Trophoblast cell (in vitro differentiated cells and primary cell): ENCODE results near the gene EXPH5.

Experiments used
- DNase-seq, 2 donors: peaks; one replicate each; pipeline ENCODE4 v3.0.0-alpha.2; 2016
- H2AFZ ChIP-seq: 2 replicates; pipeline ENCODE4 v1.6.1; 2013; ENCODE audit warnings: low read length, moderate library complexity, mild to moderate bottlenecking; ENCODE audit not compliant: insufficient read depth, poor library complexity
- H2AK5ac ChIP-seq: 2 replicates; pipeline ENCODE4 v1.6.1; 2013; ENCODE audit warnings: mild to moderate bottlenecking, low read length
- H2BK120ac ChIP-seq: 2 replicates; pipeline ENCODE4 v1.6.1; 2013; ENCODE audit warnings: low read length, mild to moderate bottlenecking, moderate library complexity; ENCODE audit not compliant: insufficient read depth, poor library complexity
- H2BK12ac ChIP-seq: 2 replicates; pipeline ENCODE4 v1.6.1; 2013; ENCODE audit warnings: mild to moderate bottlenecking, low read length, moderate library complexity
- H2BK5ac ChIP-seq: 2 replicates; pipeline ENCODE4 v1.6.1; 2013; ENCODE audit warnings: low read length, low read depth, moderate library complexity, mild to moderate bottlenecking; ENCODE audit not compliant: poor library complexity
- H3K14ac ChIP-seq: 2 replicates; pipeline ENCODE4 v1.6.1; 2013; ENCODE audit warnings: mild to moderate bottlenecking, low read length
- H3K18ac ChIP-seq: 2 replicates; pipeline ENCODE4 v1.6.1; 2013; ENCODE audit warnings: mild to moderate bottlenecking, low read length
- H3K23ac ChIP-seq: 2 replicates; pipeline ENCODE4 v1.6.1; 2013; ENCODE audit warnings: low read length
- H3K27ac ChIP-seq: 2 replicates; pipeline ENCODE4 v1.5.1; 2013; ENCODE audit warnings: low read depth, mild to moderate bottlenecking, inconsistent platforms, low read length, moderate library complexity
- H3K27me3 ChIP-seq: 2 replicates; pipeline ENCODE4 v1.6.1; 2013; ENCODE audit warnings: inconsistent platforms, mild to moderate bottlenecking, low read length, moderate library complexity; ENCODE audit not compliant: insufficient read depth
- H3K36me3 ChIP-seq, 2 experiments: 1 replicate in 1 of 2; 2 replicates in 1 of 2; pipeline ENCODE4 v1.6.1; 2013; ENCODE audit warnings: low read length in 2 of 2, mild to moderate bottlenecking in 2 of 2, moderate library complexity in 1 of 2; ENCODE audit not compliant: insufficient read depth in 2 of 2, control insufficient read depth in 1 of 2
- H3K4ac ChIP-seq: 2 replicates; pipeline ENCODE4 v1.6.1; 2013; ENCODE audit warnings: low read depth, mild to moderate bottlenecking, low read length, moderate library complexity
- H3K4me1 ChIP-seq, 2 experiments: 1 replicate in 1 of 2; 2 replicates in 1 of 2; pipeline ENCODE4 v1.6.1; 2013; ENCODE audit warnings: low read length in 2 of 2, mild to moderate bottlenecking in 2 of 2, moderate library complexity in 1 of 2; ENCODE audit not compliant: insufficient read depth in 2 of 2, control insufficient read depth in 1 of 2
- H3K4me2 ChIP-seq: 2 replicates; pipeline ENCODE4 v1.6.1; 2013; ENCODE audit warnings: inconsistent platforms, mild to moderate bottlenecking, low read length, moderate library complexity
- H3K4me3 ChIP-seq: 2 replicates; pipeline ENCODE4 v1.5.1; 2013; ENCODE audit warnings: mild to moderate bottlenecking, low read depth, low read length, inconsistent platforms
- H3K79me1 ChIP-seq: one replicate; pipeline ENCODE4 v1.6.1; 2013; ENCODE audit warnings: low read length
- H3K79me2 ChIP-seq: 2 replicates; pipeline ENCODE4 v1.6.1; 2013; ENCODE audit warnings: low read length, mild to moderate bottlenecking; ENCODE audit not compliant: control insufficient read depth, insufficient read depth, poor library complexity
- H3K9ac ChIP-seq: 2 replicates; pipeline ENCODE4 v1.6.1; 2013; ENCODE audit warnings: mild to moderate bottlenecking, low read length
- H3K9me3 ChIP-seq: 2 replicates; pipeline ENCODE4 v1.6.1; 2013; ENCODE audit warnings: low read depth, mild to moderate bottlenecking, control low read depth, inconsistent platforms, low read length; ENCODE audit not compliant: insufficient read depth
- H4K12ac ChIP-seq: 2 replicates; pipeline ENCODE4 v1.6.1; 2013; ENCODE audit warnings: low read depth, mild to moderate bottlenecking, low read length, moderate library complexity
- H4K8ac ChIP-seq: 2 replicates; pipeline ENCODE4 v1.6.1; 2013; ENCODE audit warnings: low read depth, mild to moderate bottlenecking, low read length, moderate library complexity
- H4K91ac ChIP-seq: one replicate; pipeline ENCODE4 v1.6.1; 2013; ENCODE audit warnings: low read depth, mild to moderate bottlenecking, low read length, moderate library complexity
- WGBS: extraction: QIAGEN DNeasy Blood & Tissue Kit; methylation state at CpG from one replicate; pipeline ENCODE4 v1.1.7; 2013; ENCODE audit warnings: missing lambda C conversion rate; ENCODE audit not compliant: insufficient read length, insufficient coverage; ENCODE audit errors: extremely low coverage; 5-methylcytosine and 5-hydroxymethylcytosine counted together

Gene EXPH5

DNA sequence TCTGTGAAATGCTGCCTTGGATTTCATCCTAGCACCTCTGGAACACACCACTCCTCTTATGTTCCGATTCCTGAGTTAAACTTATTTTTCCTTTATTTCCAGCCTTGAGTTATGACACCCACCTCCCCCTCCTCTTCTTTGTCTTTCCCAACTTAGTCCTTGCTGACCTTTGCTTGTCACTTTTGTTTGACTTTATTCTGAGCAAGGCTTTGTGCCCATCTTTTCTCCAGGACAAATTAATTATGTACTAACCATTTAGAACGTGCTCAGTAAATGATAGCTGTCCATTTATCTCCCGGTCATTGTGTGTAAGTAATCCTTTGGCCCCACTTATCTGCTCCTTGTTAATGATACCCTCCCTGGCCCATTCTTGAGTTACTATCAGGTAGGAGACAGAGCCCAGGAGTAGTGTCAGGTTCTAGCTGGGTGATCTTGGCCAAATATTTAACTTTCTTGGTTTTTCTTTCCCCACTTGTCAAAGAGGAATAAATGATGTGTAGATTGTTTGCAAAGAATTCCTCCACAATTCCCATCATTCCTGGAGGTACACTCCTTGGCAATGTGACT lies 44.2 kb downstream of the EXPH5 start:
- Histone ChIP-seq H3K14ac (no peak overlapping the region), H3K79me2 (no peaks in the 10 kb centered on the region), H3K18ac (no peak overlapping the region), H2AK5ac (no peak overlapping the region), H3K4me1 (peaks cover 10 to 16% of the 10 kb centered on the region in 2 experiments), H3K9ac (no peak overlapping the region), H4K8ac (no peak overlapping the region), H2BK5ac (no peak overlapping the region), H2BK12ac (no peak overlapping the region), H3K4me2 (no peak overlapping the region), H3K27me3 (no peaks in the 10 kb centered on the region), H3K4me3 (no peak overlapping the region), H4K91ac (no peak overlapping the region), H2BK120ac (no peak overlapping the region), H3K4ac (no peak overlapping the region), H3K23ac (no peak overlapping the region), H4K12ac (no peak overlapping the region), H3K9me3 (no peaks in the 10 kb centered on the region), H3K36me3 (peaks cover 0 to 2% of the 10 kb centered on the region in 2 experiments), H3K27ac (no peak overlapping the region), H3K79me1 (peaks cover 12% of the 10 kb centered on the region), H2AFZ (no peak overlapping the region)
- WGBS, result no CpG with 5 or more reads among the region's 3 CpGs
- no peak for DNase-seq

DNA sequence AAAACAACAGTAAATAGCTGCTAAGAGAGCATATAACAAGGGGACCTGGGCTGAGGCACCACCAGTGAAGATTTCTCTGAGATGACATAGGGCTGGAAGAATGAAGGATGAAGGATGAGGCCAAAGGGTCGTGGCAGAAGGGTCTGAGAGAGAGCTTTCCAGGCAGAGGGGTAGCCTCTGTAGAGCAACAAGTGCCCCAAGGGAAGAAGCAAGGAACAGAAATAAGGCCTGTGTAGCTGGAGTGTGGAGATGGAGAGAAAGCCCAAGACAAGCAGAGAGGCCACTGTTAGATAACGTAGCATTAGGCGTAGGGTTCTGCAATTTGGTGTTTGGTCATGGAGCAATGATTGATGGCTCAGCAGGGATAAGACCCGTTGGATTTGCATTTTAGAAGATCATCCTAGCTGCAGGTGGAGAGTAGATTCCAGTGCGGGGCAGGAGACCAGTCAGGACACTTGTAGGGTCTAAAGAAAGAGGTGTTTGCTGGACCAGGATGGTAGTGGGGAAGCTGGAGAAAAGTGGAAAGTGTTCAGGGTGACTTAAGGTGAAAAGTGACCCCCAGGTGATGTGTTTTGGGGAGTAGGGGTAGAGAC lies 47.6 kb downstream of the EXPH5 start:
- H3K36me3 ChIP-seq, result peaks cover 0 to 2% of the 10 kb centered on the region in 2 experiments
- no peak overlapping the region for H3K18ac ChIP-seq
- H2AK5ac ChIP-seq, result no peak overlapping the region
- H4K12ac ChIP-seq, result no peak overlapping the region
- no peak overlapping the region for H3K4me2 ChIP-seq
- H2AFZ ChIP-seq, result no peak overlapping the region
- H3K27ac ChIP-seq, result no peak overlapping the region
- no peak overlapping the region for H2BK5ac ChIP-seq
- no CpG with 5 or more reads among the region's 5 CpGs for WGBS
- H3K14ac ChIP-seq, result no peak overlapping the region
- H3K9me3 ChIP-seq, result no peaks in the 10 kb centered on the region
- no peaks in the 10 kb centered on the region for H3K79me2 ChIP-seq
- H4K91ac ChIP-seq, result no peak overlapping the region
- no peaks in the 10 kb centered on the region for H3K27me3 ChIP-seq
- no peak overlapping the region for H2BK12ac ChIP-seq
- no peak overlapping the region for H3K4me3 ChIP-seq
- H3K79me1 ChIP-seq, result peaks cover 5% of the 10 kb centered on the region
- no peak overlapping the region for H3K9ac ChIP-seq
- no peak overlapping the region for H3K4ac ChIP-seq
- DNase-seq, result no peak
- no peak overlapping the region for H2BK120ac ChIP-seq
- H4K8ac ChIP-seq, result no peak overlapping the region
- H3K23ac ChIP-seq, result no peak overlapping the region
- H3K4me1 ChIP-seq, result peaks cover 6 to 11% of the 10 kb centered on the region in 2 experiments

DNA sequence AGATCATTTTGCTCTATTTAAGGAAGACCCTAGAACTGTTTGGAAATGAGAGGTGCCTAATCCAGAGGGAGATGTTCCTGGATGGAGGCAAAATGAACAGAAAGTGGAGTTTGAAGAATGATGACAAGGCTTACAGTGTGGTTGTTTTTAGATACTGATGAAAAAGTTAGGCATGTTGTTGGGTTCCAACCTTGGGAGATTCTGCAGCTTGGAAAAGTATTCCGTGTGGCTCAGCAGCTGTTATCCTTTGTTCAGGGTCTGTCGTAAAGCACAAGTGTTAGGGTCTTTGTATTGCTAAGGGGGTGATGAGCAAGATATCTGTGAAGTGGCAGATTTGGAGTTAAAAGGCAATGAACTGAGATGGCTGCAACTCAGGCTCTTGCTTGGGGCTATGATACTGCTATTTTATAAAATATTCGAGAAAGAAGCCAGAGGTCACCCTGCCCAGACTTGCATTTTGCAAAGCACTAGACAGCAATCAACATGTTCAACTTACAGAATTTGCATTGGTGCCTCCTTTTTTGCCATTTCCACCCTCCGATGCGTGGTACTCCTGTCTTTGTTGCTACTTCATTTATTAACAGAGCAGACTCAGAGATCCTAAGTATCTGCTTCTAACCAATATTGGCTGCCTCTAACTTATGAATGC lies 50.1 kb downstream of the EXPH5 start:
- H3K36me3 ChIP-seq, result peaks cover 0 to 1% of the 10 kb centered on the region in 2 experiments
- WGBS, result no CpG with 5 or more reads among the region's 5 CpGs
- no peak overlapping the region for H2BK12ac ChIP-seq

DNA sequence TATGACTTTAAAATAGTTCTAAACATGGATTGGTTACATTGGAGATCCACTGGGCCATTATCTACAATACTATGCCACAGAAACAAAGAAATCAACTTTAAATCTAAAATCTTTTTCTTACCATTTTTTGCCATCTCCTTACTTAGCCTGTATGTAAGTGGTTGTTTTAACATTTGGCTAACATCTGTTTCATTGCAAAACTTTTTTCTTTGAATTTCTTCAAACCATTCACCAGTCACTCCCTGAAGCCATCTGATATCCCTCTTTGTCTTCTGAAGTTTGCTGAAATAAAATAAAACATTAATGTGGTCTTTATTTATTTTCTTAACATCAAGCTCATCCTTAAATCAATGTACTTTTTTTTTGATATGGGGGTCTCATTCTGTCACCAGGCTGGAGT lies 52.0 kb downstream of the EXPH5 start:
- Histone ChIP-seq H3K23ac (no peak overlapping the region), H3K9ac (no peak overlapping the region), H3K18ac (no peak overlapping the region), H2BK12ac (no peak overlapping the region), H3K79me2 (no peaks in the 10 kb centered on the region), H3K79me1 (no peaks in the 10 kb centered on the region), H3K4me1 (peaks cover 2 to 12% of the 10 kb centered on the region in 2 experiments), H2BK5ac (no peak overlapping the region), H4K12ac (no peak overlapping the region), H3K27me3 (no peaks in the 10 kb centered on the region), H3K27ac (no peak overlapping the region), H3K9me3 (no peaks in the 10 kb centered on the region), H2AFZ (no peak overlapping the region), H3K4me2 (no peak overlapping the region), H3K4me3 (no peak overlapping the region), H3K4ac (no peak overlapping the region), H3K36me3 (peaks cover 0 to 3% of the 10 kb centered on the region in 2 experiments), H2AK5ac (no peak overlapping the region), H4K8ac (no peak overlapping the region), H4K91ac (no peak overlapping the region), H3K14ac (no peak overlapping the region), H2BK120ac (no peak overlapping the region)
- no peak for DNase-seq

More for the DNA sequence above, 50.1 kb downstream of the EXPH5 start:
- H3K27ac ChIP-seq, result no peak overlapping the region
- H2AK5ac ChIP-seq, result no peak overlapping the region
- H3K18ac ChIP-seq, result no peak overlapping the region
- no peak overlapping the region for H3K4ac ChIP-seq
- H3K4me1 ChIP-seq, result peaks cover 0 to 7% of the 10 kb centered on the region in 2 experiments
- no peak overlapping the region for H3K4me2 ChIP-seq
- no peaks in the 10 kb centered on the region for H3K79me1 ChIP-seq
- DNase-seq, result no peak
- H3K14ac ChIP-seq, result no peak overlapping the region
- no peak overlapping the region for H3K23ac ChIP-seq
- no peak overlapping the region for H3K4me3 ChIP-seq
- H4K12ac ChIP-seq, result no peak overlapping the region
- no peaks in the 10 kb centered on the region for H3K79me2 ChIP-seq
- no peak overlapping the region for H3K9ac ChIP-seq
- H4K91ac ChIP-seq, result no peak overlapping the region
- no peaks in the 10 kb centered on the region for H3K27me3 ChIP-seq
- H2BK5ac ChIP-seq, result no peak overlapping the region
- H2AFZ ChIP-seq, result no peak overlapping the region
- H3K9me3 ChIP-seq, result no peaks in the 10 kb centered on the region
- no peak overlapping the region for H2BK120ac ChIP-seq
- H4K8ac ChIP-seq, result no peak overlapping the region
